ENCODE results near the gene SLX4IP. TPM values are rescaled to one million over a fixed set of nuclear protein-coding genes. Genes with fewer than 3 reads are reported as not detected.

SLX4IP gene
- total and polyA plus RNA-seq, 12 donors: 2.8 to 8.2 (median 4.8) TPM

DNA sequence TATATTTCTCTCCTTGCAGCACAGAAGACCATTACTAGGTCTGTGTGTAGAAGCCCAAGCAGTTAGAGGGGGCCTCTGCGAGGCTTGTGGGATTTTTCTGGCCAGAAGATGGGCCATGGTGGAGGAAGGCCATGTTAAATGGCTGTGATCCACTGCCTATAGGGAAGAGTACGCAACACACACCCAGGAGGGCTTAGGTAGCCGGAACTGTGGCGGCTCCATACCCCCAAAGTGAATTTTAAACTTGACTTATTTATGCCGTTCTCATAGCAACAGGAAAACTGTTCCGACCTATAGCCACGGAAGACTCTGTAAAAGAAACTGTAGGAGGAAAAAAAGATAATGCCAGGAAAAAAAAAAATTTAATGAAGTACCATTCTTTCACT lies 69.5 kb downstream of the SLX4IP start:
- intact Hi-C loops (cut with DNase I): no loop called here
- Histone ChIP-seq H3K27ac (peak overlapping the region in 3 of 5 donors; percentile 13 to 67 (median 56)), H3K9me3 (replicated peaks in 1 of 3) (no peaks in the 10 kb centered on the region), H3K4me3 (no peak overlapping the region), H3K36me3 (replicated peaks in 1 of 2) (no peaks in the 10 kb centered on the region), H3K27me3 (no peaks in the 10 kb centered on the region), H3K4me1 (replicated peaks in 1 of 2) (peaks cover 31 to 54% of the 10 kb centered on the region in 2 donors)
- WGBS, 4 donors: 71 to 75% (median 74%) methylated on average over 6 to 7 of the region's 7 CpGs
- no peak for TF ChIP-seq POLR2A (IDR thresholded peaks at IDR 0.05)
- TF ChIP-seq, protein P1, sequence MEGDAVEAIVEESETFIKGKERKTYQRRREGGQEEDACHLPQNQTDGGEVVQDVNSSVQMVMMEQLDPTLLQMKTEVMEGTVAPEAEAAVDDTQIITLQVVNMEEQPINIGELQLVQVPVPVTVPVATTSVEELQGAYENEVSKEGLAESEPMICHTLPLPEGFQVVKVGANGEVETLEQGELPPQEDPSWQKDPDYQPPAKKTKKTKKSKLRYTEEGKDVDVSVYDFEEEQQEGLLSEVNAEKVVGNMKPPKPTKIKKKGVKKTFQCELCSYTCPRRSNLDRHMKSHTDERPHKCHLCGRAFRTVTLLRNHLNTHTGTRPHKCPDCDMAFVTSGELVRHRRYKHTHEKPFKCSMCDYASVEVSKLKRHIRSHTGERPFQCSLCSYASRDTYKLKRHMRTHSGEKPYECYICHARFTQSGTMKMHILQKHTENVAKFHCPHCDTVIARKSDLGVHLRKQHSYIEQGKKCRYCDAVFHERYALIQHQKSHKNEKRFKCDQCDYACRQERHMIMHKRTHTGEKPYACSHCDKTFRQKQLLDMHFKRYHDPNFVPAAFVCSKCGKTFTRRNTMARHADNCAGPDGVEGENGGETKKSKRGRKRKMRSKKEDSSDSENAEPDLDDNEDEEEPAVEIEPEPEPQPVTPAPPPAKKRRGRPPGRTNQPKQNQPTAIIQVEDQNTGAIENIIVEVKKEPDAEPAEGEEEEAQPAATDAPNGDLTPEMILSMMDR (IDR thresholded peaks at IDR 0.05): no peak
- no peak for DNase-seq

DNA sequence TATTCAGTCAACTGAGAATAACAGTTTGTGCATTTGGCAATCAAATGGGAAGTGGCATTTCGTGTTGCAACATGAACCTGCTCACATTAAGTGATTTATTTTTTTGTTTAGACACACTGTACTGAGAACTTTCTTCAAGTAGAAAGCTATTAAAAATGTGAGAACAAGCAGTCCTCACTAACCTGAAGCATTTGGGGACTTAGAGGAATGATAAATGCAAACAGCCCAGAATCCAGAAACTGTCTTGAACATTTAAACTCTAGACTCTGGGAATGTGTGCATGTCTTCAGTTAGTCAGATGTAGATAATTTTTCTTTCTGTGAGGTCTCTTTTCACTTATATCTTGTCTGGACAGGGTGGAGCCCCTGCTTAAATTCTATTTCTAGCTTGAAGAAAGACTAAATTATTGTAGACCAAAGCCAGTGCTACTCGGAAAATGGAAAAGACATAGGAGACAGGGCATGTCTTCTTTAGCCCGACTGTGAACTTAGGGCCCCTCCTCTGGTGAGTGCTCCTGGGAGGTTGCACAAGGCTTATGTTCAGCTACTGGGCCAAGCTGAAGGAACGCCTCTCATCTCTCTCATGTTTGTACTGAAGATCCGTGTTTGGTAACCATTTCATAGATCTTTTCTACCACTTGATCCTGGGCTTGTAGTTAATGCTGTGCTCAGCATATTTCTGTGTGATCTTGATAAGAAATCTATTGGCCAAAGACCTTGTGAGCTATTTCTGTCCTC lies 70.1 kb downstream of the SLX4IP start:
- H3K27me3 ChIP-seq: no peaks in the 10 kb centered on the region
- intact Hi-C loops (cut with DNase I): no loop called here
- DNase-seq: peak in 5 of 7 donors; percentile 30 to 53 (median 48)
- 27 to 32% (median 29%) methylated on average over 5 of the region's 5 CpGs for WGBS, 4 donors
- H3K36me3 ChIP-seq (replicated peaks in 1 of 2): no peaks in the 10 kb centered on the region
- no peaks in the 10 kb centered on the region for H3K9me3 ChIP-seq (replicated peaks in 1 of 3)
- H3K4me3 ChIP-seq: no peak overlapping the region
- no peak for TF ChIP-seq POLR2A (IDR thresholded peaks at IDR 0.05)
- TF ChIP-seq, protein P1 (IDR thresholded peaks at IDR 0.05): no peak
- peak overlapping the region in 4 of 5 donors; percentile 48 to 75 (median 54) for H3K27ac ChIP-seq
- peaks cover 31 to 56% of the 10 kb centered on the region in 2 donors for H3K4me1 ChIP-seq (replicated peaks in 1 of 2)

DNA sequence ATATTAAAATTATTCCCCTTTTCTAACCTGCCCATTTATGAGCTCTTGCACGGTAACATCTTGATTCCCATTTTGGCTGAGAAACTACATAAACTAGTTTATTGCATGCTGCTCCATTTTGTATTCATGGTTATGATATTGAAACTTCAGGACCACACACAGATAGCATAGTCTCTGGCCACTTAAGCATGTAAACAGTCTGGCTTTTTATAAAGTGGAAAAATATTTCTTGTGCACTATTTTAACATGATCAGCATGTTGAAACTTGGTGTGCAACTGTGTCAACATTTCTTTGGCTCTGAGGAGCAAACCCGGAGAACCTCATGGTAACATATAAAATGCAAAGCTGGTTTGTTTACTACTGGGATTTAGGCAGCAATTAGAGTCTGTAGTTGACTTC lies 70.7 kb downstream of the SLX4IP start:
- no peak for TF ChIP-seq POLR2A (IDR thresholded peaks at IDR 0.05)
- TF ChIP-seq, protein P1 (IDR thresholded peaks at IDR 0.05): no peak
- intact Hi-C loops (cut with DNase I): no loop called here
- no peak overlapping the region for H3K4me3 ChIP-seq
- H3K27ac ChIP-seq: peak overlapping the region in 3 of 5 donors; percentile 48 to 75 (median 56)
- WGBS, 4 donors: 65 to 73% (median 70%) methylated on average over 2 of the region's 2 CpGs
- H3K9me3 ChIP-seq (replicated peaks in 1 of 3): no peaks in the 10 kb centered on the region
- H3K4me1 ChIP-seq (replicated peaks in 1 of 2): peaks cover 31 to 58% of the 10 kb centered on the region in 2 donors
- no peaks in the 10 kb centered on the region for H3K36me3 ChIP-seq (replicated peaks in 1 of 2)
- no peak for DNase-seq
- H3K27me3 ChIP-seq: no peaks in the 10 kb centered on the region

DNA sequence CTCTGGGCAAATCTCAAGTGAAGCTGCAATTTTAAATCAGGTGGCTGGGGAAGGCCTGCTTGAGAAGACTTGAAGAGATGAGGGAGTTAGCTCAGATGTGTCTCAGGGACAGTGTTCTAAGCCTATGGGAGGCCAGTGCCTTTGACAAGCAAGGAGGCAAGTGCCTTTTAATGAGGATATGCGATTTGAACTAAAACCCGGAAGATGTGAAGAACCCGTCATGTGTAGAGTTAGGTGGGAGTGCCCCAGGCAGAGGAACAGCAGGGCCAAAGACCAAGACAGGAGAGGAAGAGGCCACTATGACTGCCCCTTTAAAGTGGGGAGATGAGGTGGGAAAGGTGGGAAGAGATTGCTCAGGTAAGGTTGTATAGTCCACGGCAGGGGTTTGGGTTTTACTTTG lies 71.9 kb downstream of the SLX4IP start:
- peaks cover 40 to 70% of the 10 kb centered on the region in 2 donors for H3K4me1 ChIP-seq (replicated peaks in 1 of 2)
- intact Hi-C loops (cut with DNase I): no loop called here
- no peaks in the 10 kb centered on the region for H3K27me3 ChIP-seq
- H3K27ac ChIP-seq: no peak overlapping the region
- no peaks in the 10 kb centered on the region for H3K36me3 ChIP-seq (replicated peaks in 1 of 2)
- no peak overlapping the region for H3K4me3 ChIP-seq
- no peak for DNase-seq
- TF ChIP-seq, protein P1 (IDR thresholded peaks at IDR 0.05): no peak
- no peak for TF ChIP-seq POLR2A (IDR thresholded peaks at IDR 0.05)
- no peaks in the 10 kb centered on the region for H3K9me3 ChIP-seq (replicated peaks in 1 of 3)
- 91 to 96% (median 93%) methylated on average over 4 of the region's 4 CpGs for WGBS, 4 donors

Data from adrenal gland (tissue), 12 donors.